ENCODE data around the gene KLHL8.

KLHL8 gene

DNA sequence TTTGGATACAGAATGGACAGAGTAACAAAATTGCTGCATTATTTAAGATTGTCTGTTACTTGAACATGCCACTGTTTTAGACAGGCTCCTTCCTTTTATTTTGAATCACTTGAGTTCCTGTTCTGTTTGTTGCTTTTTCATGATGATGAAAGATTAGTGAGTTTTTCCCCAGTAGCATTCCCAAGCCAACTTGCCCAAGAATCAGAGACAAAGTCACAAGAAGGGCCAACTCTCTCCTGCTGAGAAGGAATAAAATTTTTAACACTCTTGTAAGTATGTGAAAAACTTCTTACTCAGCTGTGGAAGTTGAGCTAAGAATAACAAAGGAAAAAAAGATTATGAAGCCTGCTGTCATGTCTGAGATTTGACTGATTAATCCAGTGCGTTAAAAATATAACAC lies 104.2 kb downstream of the KLHL8 start:
- Histone ChIP-seq H2AFZ (ENCODE audit: low read depth) (no peak overlapping the region), H3K4me3 (IDR thresholded peaks at IDR 0.05; ENCODE audit: insufficient read depth, low read depth, low read length) (no peak overlapping the region), H3K9ac (no peak overlapping the region), H3K27ac (no peak overlapping the region), H3K4me2 (no peak overlapping the region), H4K20me1 (ENCODE audit: insufficient read depth) (no peaks in the 10 kb centered on the region), H3K36me3 (ENCODE audit: insufficient read depth) (peaks cover 20% of the 10 kb centered on the region; the same call in 1 of the 2 replicates), H3K79me2 (ENCODE audit: insufficient read depth, low read depth) (no peaks in the 10 kb centered on the region; the same call in 1 of the 2 replicates), H3K27me3 (ENCODE audit: insufficient read depth, low read depth) (no peaks in the 10 kb centered on the region), H3K4me1 (ENCODE audit: low read depth, poor library complexity, severe bottlenecking) (peaks cover 6% of the 10 kb centered on the region)
- TF ChIP-seq, protein P1, sequence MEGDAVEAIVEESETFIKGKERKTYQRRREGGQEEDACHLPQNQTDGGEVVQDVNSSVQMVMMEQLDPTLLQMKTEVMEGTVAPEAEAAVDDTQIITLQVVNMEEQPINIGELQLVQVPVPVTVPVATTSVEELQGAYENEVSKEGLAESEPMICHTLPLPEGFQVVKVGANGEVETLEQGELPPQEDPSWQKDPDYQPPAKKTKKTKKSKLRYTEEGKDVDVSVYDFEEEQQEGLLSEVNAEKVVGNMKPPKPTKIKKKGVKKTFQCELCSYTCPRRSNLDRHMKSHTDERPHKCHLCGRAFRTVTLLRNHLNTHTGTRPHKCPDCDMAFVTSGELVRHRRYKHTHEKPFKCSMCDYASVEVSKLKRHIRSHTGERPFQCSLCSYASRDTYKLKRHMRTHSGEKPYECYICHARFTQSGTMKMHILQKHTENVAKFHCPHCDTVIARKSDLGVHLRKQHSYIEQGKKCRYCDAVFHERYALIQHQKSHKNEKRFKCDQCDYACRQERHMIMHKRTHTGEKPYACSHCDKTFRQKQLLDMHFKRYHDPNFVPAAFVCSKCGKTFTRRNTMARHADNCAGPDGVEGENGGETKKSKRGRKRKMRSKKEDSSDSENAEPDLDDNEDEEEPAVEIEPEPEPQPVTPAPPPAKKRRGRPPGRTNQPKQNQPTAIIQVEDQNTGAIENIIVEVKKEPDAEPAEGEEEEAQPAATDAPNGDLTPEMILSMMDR (conservative IDR thresholded peaks at IDR 0.05; ENCODE audit: low read depth, low read length) = no peak

DNA sequence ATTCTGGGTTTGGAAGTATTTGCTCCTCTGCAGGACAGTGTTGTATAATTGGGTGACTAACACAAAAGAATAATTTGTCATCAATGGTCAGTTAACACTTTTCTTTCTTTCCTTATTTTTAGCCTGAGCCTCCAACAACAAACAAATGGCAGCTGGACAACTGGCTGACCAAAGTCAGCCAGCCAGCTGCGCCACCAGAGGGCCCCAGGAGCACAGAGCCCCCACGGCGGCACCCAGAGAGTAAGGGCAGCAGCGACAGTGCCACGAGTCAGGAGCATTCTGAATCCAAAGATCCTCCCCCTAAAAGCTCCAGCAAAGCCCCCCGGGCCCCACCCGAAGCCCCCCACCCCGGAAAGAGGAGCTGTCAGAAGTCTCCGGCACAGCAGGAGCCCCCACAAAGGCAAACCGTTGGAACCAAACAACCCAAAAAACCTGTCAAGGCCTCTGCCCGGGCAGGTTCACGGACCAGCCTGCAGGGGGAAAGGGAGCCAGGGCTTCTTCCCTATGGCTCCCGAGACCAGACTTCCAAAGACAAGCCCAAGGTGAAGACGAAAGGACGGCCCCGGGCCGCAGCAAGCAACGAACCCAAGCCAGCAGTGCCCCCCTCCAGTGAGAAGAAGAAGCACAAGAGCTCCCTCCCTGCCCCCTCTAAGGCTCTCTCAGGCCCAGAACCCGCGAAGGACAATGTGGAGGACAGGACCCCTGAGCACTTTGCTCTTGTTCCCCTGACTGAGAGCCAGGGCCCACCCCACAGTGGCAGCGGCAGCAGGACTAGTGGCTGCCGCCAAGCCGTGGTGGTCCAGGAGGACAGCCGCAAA lies 106.0 kb downstream of the KLHL8 start:
- Histone ChIP-seq H3K4me3 (IDR thresholded peaks at IDR 0.05; ENCODE audit: insufficient read depth, low read depth, low read length) (no peak overlapping the region), H4K20me1 (ENCODE audit: insufficient read depth) (no peaks in the 10 kb centered on the region), H3K27ac (no peak overlapping the region), H3K4me1 (ENCODE audit: low read depth, poor library complexity, severe bottlenecking) (peaks cover 6% of the 10 kb centered on the region), H3K4me2 (no peak overlapping the region), H3K79me2 (ENCODE audit: insufficient read depth, low read depth) (no peaks in the 10 kb centered on the region; the same call in 1 of the 2 replicates), H3K27me3 (ENCODE audit: insufficient read depth, low read depth) (no peaks in the 10 kb centered on the region), H3K9ac (no peak overlapping the region), H3K36me3 (ENCODE audit: insufficient read depth) (peaks cover 20% of the 10 kb centered on the region; the same call in 1 of the 2 replicates), H2AFZ (ENCODE audit: low read depth) (no peak overlapping the region)
- TF ChIP-seq, protein P1 (conservative IDR thresholded peaks at IDR 0.05; ENCODE audit: low read depth, low read length) = no peak

DNA sequence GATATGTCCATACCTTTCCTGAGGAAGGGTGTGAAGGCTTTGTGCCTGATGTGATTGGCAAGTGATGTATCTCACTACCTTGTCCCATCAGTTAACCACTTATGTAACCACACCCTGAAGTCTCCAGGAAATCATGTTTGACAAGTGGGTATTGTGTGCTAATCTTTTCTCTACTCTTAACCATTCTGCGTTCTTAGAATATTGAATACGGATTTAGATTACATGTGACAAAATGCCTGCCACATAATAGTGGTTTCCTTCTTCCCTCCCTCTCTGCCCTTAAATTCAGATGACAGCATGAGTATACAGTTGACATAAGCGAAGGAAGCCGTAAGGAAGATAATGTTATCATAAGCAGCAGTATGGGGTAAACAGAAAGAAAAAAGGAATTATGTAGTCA lies 108.4 kb downstream of the KLHL8 start:
- no peak overlapping the region for H3K27ac ChIP-seq
- no peak overlapping the region for H3K4me2 ChIP-seq
- peaks cover 12% of the 10 kb centered on the region; the same call in 1 of the 2 replicates for H3K36me3 ChIP-seq (ENCODE audit: insufficient read depth)

More for the DNA sequence above, 108.4 kb downstream of the KLHL8 start:
- Histone ChIP-seq H2AFZ (ENCODE audit: low read depth) (no peak overlapping the region), H4K20me1 (ENCODE audit: insufficient read depth) (no peaks in the 10 kb centered on the region), H3K9ac (no peak overlapping the region), H3K79me2 (ENCODE audit: insufficient read depth, low read depth) (no peaks in the 10 kb centered on the region), H3K4me1 (ENCODE audit: low read depth, poor library complexity, severe bottlenecking) (peaks cover 17% of the 10 kb centered on the region), H3K4me3 (IDR thresholded peaks at IDR 0.05; ENCODE audit: insufficient read depth, low read depth, low read length) (no peak overlapping the region), H3K27me3 (ENCODE audit: insufficient read depth, low read depth) (no peaks in the 10 kb centered on the region)
- TF ChIP-seq, protein P1 (conservative IDR thresholded peaks at IDR 0.05; ENCODE audit: low read depth, low read length) = no peak

Data from KMS-11 (cell line).